ENCODE measurements around the gene SPANXD. TPM values are rescaled to one million over a fixed set of nuclear protein-coding genes. Genes with fewer than 3 reads are reported as not detected.

SPANXD gene
- total and polyA plus RNA-seq, 5 experiments from 2014 or later: not detected

Other genes with a start within 250 kb of the SPANXD start
- gene SPANXA1, start 114.0 kb downstream of the SPANXD start, total RNA-seq: not detected
- not detected for gene SPANXA1, start 114.0 kb downstream of the SPANXD start, polyA plus RNA-seq
- not detected for gene SPANXA2, start 109.0 kb downstream of the SPANXD start, total RNA-seq
- not detected for gene SPANXA2, start 109.0 kb downstream of the SPANXD start, polyA plus RNA-seq
- not detected for gene MAGEC3, start 139.6 kb upstream of the SPANXD start, total RNA-seq
- not detected for gene MAGEC3, start 139.6 kb upstream of the SPANXD start, polyA plus RNA-seq
- not detected for gene MAGEC1, start 205.2 kb upstream of the SPANXD start, total RNA-seq
- gene MAGEC1, start 205.2 kb upstream of the SPANXD start, polyA plus RNA-seq: not detected

All from naive thymus-derived CD8-positive, alpha-beta T cell (primary cell).